ENCODE measurements around the gene LBH.
"Not testable (repeated sequence)": the region's sequence is repeated elsewhere in the genome, so short reads cannot be mapped to it uniquely, and the experiment has no call there.

Gene LBH

DNA sequence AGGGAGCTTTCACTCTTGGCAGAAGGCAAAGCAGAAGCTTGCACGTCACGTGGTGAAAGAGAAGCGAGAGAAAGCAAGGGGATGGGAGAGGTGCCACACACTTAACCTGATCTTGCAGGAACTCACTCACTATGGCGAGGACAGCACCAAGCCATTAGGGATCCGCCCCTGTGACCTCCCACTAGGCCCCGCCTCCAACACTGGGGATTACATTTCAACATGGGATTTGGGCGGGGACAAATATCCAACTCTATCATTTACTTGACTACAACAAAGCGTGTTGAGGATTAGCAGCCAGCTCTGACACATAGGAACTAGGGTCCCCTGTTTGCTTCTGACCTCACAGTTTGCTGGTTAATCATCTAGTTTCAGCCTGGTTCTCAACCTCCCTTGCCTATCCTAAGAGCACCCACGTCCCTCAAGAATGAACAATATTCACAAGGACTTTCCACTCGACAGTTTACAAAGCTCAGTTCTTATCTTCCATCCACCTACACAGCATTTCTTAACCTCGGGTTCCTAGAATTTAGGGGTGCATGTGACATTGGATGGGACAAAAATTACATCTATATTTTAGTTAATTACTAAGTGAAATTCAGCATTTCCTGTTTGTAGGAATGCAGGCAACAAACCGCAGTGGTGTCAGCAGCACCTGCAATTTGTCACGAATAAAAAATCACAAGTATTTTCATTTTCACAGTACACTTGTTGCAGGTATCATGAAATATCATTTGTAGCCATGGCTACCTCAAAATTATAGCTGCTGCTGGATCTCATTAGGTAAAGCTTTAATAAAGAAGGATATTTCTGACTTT lies 36.0 kb downstream of the LBH start:
- TF ChIP-seq POLR2AphosphoS5 (IDR thresholded peaks at IDR 0.05; ENCODE audit: borderline replicate concordance, low read depth, low read length), result no peak
- no peak for TF ChIP-seq EZH2 (IDR thresholded peaks at IDR 0.05)
- Histone ChIP-seq H3K27ac (no peak overlapping the region), H3K9ac (ENCODE audit: insufficient read length) (no peak overlapping the region), H3K4me3 (no peak overlapping the region), H3K9me3 (ENCODE audit: low read depth, low read length) (no peaks in the 10 kb centered on the region), H3K36me3 (ENCODE audit: insufficient read depth, low read length) (no peaks in the 10 kb centered on the region)
- no peak for DNase-seq (ENCODE audit: low read depth, low spot score)

DNA sequence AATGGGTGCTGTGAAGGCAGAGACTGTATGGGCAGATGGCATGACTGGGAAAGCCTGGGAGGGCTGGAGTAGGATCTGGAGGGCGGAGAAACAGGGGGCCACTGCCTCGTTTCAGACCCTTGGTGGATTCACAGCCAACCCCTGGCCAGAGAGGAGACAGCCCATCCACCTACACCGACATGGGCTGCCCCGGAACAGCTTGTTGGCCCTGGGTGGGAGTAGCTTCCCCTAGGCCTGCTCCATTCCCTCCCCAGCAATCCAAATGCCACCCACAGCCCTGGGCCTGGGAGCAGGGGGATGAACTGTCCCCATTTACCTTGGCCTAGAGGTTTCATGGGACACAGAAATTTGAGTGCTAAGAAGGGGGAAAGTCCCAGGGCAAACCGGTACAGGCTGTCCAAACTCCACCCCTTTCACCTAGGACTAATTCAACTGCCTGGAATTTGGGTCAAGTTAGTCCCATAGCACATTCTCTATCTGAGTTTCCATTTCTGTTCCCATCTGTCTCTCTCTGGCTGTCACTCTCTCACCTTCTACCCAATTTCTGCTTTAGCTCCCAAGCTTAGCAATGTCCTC lies 37.0 kb downstream of the LBH start:
- TF ChIP-seq FOXP2 (optimal IDR thresholded peaks at IDR 0.05; ENCODE audit: control extremely low read depth, extremely low read length, insufficient read depth) (no peak), EZH2 (IDR thresholded peaks at IDR 0.05) (no peak), POLR2AphosphoS5 (IDR thresholded peaks at IDR 0.05; ENCODE audit: borderline replicate concordance, low read depth, low read length) (no peak)

DNA sequence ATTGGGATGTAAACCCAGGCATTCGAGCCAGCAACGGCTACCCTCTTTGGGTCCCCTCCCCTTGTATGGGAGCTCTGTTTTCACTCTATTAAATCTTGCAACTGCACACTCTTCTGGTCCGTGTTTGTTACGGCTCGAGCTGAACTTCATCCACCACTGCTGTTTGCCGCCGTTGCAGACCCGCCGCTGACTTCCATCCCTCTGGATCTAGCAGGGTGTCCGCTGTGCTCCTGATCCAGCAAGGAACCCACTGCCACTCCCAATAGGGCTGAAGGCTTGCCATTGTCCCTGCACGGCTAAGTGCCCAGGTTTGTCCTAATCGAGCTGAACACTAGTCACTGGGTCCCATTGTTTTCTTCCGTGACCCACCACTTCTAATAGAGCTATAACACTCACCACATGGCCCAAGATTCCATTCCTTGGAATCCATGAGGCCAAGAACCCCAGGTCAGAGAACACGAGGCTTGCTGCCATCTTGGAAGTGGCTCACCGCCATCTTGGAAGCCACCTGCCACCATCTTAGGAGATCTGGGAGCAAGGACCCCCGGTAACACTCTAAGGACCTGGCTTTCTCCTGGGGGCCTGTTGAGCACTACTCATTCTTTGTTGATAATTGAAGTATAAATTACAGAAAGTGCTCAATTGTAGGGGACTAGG lies 37.9 kb downstream of the LBH start:
- not testable (repeated sequence) for H3K9me3 ChIP-seq (ENCODE audit: low read depth, low read length); H3K36me3 ChIP-seq (ENCODE audit: insufficient read depth, low read length); DNase-seq (ENCODE audit: low read depth, low spot score); H3K27ac ChIP-seq; H3K9ac ChIP-seq (ENCODE audit: insufficient read length); H3K4me3 ChIP-seq

More for the DNA sequence above, 37.0 kb downstream of the LBH start:
- Histone ChIP-seq H3K27ac (no peak overlapping the region), H3K9me3 (ENCODE audit: low read depth, low read length) (no peaks in the 10 kb centered on the region), H3K36me3 (ENCODE audit: insufficient read depth, low read length) (no peaks in the 10 kb centered on the region), H3K4me3 (no peak overlapping the region), H3K9ac (ENCODE audit: insufficient read length) (no peak overlapping the region)
- no peak for DNase-seq (ENCODE audit: low read depth, low spot score)

DNA sequence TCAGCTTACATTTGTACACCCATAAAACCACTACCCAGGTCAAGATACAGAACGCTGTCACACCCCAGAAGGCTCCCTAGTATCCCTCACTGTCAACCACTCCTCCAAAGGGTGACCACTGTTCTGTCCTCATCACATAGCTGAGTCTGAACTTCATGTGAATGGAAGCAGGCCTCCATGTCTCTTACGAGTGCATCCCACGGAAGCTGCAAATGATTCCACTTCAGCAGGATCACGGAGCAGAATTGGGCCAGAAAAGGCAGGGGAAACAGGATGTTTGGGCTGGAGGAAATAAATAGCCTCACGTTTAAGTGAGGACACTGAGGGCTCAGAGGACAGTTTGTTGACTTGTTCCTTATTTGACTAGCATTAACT lies 38.4 kb downstream of the LBH start:
- no peak for DNase-seq (ENCODE audit: low read depth, low spot score)
- no peak for TF ChIP-seq POLR2AphosphoS5 (IDR thresholded peaks at IDR 0.05; ENCODE audit: borderline replicate concordance, low read depth, low read length)
- no peak for TF ChIP-seq EZH2 (IDR thresholded peaks at IDR 0.05)
- TF ChIP-seq FOXP2 (optimal IDR thresholded peaks at IDR 0.05; ENCODE audit: control extremely low read depth, extremely low read length, insufficient read depth), result no peak
- H3K27ac ChIP-seq, result no peak overlapping the region
- no peak overlapping the region for H3K9ac ChIP-seq (ENCODE audit: insufficient read length)
- H3K9me3 ChIP-seq (ENCODE audit: low read depth, low read length), result no peaks in the 10 kb centered on the region
- no peaks in the 10 kb centered on the region for H3K36me3 ChIP-seq (ENCODE audit: insufficient read depth, low read length)
- no peak overlapping the region for H3K4me3 ChIP-seq

DNA sequence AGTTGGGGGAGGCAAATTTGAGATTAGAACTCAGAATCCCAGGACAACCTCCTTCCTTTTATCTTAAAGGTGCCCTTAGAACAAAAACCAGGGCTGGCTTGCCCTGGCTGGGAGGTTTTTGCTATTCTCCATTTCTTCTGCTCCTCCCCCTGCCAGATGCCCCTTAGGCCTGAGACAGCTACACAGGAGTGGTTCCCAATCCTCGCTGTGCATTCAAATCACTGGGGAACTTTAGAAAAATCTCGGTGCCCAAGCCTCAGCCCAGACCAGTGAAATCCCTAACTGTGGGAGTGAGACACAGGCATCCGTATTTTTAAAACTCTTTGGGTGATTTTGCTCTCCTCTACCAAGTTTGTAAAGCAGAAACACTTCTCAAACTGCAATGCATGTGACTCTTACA lies 38.8 kb downstream of the LBH start:
- no peaks in the 10 kb centered on the region for H3K9me3 ChIP-seq (ENCODE audit: low read depth, low read length)
- TF ChIP-seq FOXP2 (optimal IDR thresholded peaks at IDR 0.05; ENCODE audit: control extremely low read depth, extremely low read length, insufficient read depth) (no peak), EZH2 (IDR thresholded peaks at IDR 0.05) (no peak), POLR2AphosphoS5 (IDR thresholded peaks at IDR 0.05; ENCODE audit: borderline replicate concordance, low read depth, low read length) (no peak)
- no peak overlapping the region for H3K4me3 ChIP-seq
- no peak for DNase-seq (ENCODE audit: low read depth, low spot score)
- H3K27ac ChIP-seq, result no peak overlapping the region
- H3K36me3 ChIP-seq (ENCODE audit: insufficient read depth, low read length), result no peaks in the 10 kb centered on the region
- no peak overlapping the region for H3K9ac ChIP-seq (ENCODE audit: insufficient read length)

DNA sequence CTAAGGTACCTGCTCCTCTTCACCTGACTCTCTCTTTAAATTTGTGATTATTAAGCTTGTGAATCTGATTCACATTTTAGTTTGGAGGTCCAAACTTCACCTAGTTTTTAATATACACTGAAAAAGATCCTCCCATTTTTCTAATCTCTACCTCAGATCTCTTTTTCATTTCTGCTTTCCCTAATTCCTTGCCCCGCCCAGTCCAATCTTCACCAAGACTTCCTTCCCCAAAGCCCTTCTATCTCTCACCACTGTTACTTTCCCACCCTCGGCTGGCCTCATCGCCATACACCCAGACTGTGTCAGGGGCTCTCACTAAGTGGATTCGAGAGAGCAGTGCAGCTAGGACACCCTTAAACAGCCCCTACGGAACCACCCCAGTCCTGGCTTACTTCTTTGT lies 40.0 kb downstream of the LBH start:
- no peak for DNase-seq (ENCODE audit: low read depth, low spot score)
- no peak overlapping the region for H3K27ac ChIP-seq
- no peaks in the 10 kb centered on the region for H3K9me3 ChIP-seq (ENCODE audit: low read depth, low read length)

DNA sequence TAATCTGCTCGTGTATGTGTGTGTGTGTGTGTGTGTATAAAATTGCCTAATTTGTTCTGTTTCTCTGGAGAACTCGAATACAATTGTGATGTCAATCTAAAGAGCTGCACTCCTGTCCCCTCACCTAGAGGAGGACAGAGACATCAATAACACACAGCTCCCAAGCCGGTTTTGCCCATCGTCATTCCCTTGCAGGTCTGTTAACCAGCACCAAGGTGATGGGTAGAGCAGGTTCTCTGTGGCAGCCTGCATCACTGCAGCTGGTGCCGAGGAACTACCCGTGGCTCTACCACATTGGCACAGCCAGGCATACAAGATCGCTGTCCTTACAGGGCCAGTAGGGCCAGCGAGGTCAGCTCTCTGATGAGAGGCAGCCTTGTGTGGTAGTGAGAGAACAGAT lies 41.0 kb downstream of the LBH start:
- H3K9ac ChIP-seq (ENCODE audit: insufficient read length), result no peak overlapping the region
- no peak for TF ChIP-seq FOXP2 (optimal IDR thresholded peaks at IDR 0.05; ENCODE audit: control extremely low read depth, extremely low read length, insufficient read depth)
- TF ChIP-seq POLR2AphosphoS5 (IDR thresholded peaks at IDR 0.05; ENCODE audit: borderline replicate concordance, low read depth, low read length), result no peak
- no peak for TF ChIP-seq EZH2 (IDR thresholded peaks at IDR 0.05)
- H3K36me3 ChIP-seq (ENCODE audit: insufficient read depth, low read length), result no peaks in the 10 kb centered on the region
- H3K27ac ChIP-seq, result no peak overlapping the region
- H3K9me3 ChIP-seq (ENCODE audit: low read depth, low read length), result no peaks in the 10 kb centered on the region
- H3K4me3 ChIP-seq, result no peak overlapping the region
- DNase-seq (ENCODE audit: low read depth, low spot score), result no peak

More for the DNA sequence above, 40.0 kb downstream of the LBH start:
- no peak for TF ChIP-seq POLR2AphosphoS5 (IDR thresholded peaks at IDR 0.05; ENCODE audit: borderline replicate concordance, low read depth, low read length)
- no peak for TF ChIP-seq EZH2 (IDR thresholded peaks at IDR 0.05)
- TF ChIP-seq FOXP2 (optimal IDR thresholded peaks at IDR 0.05; ENCODE audit: control extremely low read depth, extremely low read length, insufficient read depth), result no peak
- Histone ChIP-seq H3K4me3 (no peak overlapping the region), H3K36me3 (ENCODE audit: insufficient read depth, low read length) (no peaks in the 10 kb centered on the region), H3K9ac (ENCODE audit: insufficient read length) (no peak overlapping the region)

DNA sequence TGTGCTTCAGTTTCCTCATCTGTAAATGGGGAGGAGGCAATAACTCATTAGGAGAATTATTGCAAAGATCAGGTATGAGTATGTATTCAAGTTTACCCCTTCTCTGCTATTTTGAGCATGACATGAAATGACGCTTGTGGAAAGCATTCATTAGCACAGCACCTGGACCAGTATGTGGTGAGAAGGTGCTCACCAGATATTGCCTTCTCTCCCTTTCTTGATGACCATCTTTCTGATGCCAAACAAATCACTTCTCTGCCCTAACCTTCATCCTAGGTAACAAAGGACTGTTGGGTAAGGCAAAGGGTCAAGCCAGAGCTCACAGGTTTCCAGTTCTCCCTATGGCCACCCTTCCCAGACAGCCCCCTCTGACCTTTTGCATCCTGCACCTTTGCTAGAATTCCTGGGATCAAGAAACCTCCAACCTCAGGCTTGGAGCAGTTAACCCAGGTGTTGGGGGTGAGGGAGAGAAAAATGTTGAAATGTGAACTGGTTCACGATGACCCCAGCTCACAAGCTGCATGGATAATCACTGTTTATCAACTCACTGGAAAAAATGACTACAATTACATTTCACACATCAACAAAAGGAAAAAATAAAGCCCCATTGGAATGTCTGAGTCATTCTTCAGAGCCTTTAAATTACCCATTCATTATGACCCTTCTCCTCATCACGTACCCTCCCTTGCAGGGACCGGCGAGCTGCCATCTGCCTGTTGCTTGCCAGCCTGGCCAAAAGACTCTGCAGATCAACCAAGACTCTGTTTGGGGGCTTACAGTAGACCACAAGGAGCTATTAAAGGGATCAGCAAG lies 41.6 kb downstream of the LBH start:
- Histone ChIP-seq H3K36me3 (ENCODE audit: insufficient read depth, low read length) (no peaks in the 10 kb centered on the region), H3K4me3 (no peak overlapping the region), H3K9ac (ENCODE audit: insufficient read length) (no peak overlapping the region), H3K9me3 (ENCODE audit: low read depth, low read length) (no peaks in the 10 kb centered on the region), H3K27ac (no peak overlapping the region)
- no peak for DNase-seq (ENCODE audit: low read depth, low spot score)
- no peak for TF ChIP-seq EZH2 (IDR thresholded peaks at IDR 0.05)
- no peak for TF ChIP-seq FOXP2 (optimal IDR thresholded peaks at IDR 0.05; ENCODE audit: control extremely low read depth, extremely low read length, insufficient read depth)
- no peak for TF ChIP-seq POLR2AphosphoS5 (IDR thresholded peaks at IDR 0.05; ENCODE audit: borderline replicate concordance, low read depth, low read length)

Measured in SK-N-MC (cell line).